Effector memory CD4-positive, alpha-beta T cell (primary cell): ENCODE results near the gene TXK.

Experiments
- DNase-seq, 3 donors: peaks; one replicate each; pipeline ENCODE4 v3.0.0-alpha.2; 2020
- H3K27ac ChIP-seq: 2 replicates; pipeline ENCODE4 v1.7.0; 2013; ENCODE audit warnings: mild to moderate bottlenecking, low read length, moderate library complexity; ENCODE audit not compliant: insufficient read depth, poor library complexity, severe bottlenecking
- H3K27me3 ChIP-seq: replicated peaks from 2 replicates; pipeline ENCODE4 v1.7.0; 2013; ENCODE audit warnings: mild to moderate bottlenecking, low read length; ENCODE audit not compliant: insufficient read depth, control insufficient read depth, poor library complexity, severe bottlenecking
- H3K36me3 ChIP-seq: 2 replicates; pipeline ENCODE4 v1.7.0; 2013; ENCODE audit warnings: mild to moderate bottlenecking, low read length, moderate library complexity; ENCODE audit not compliant: control insufficient read depth, insufficient read depth
- H3K4me1 ChIP-seq: 2 replicates; pipeline ENCODE4 v1.7.0; 2013; ENCODE audit warnings: low read length, mild to moderate bottlenecking; ENCODE audit not compliant: control insufficient read depth, insufficient read depth, poor library complexity, severe bottlenecking
- H3K4me3 ChIP-seq: 2 replicates; pipeline ENCODE4 v1.7.0; 2013; ENCODE audit warnings: low read length, low read depth, mild to moderate bottlenecking; ENCODE audit not compliant: insufficient read depth, poor library complexity, severe bottlenecking
- H3K9me3 ChIP-seq: 2 replicates; pipeline ENCODE4 v1.7.0; 2013; ENCODE audit warnings: mild to moderate bottlenecking, low read length, moderate library complexity; ENCODE audit not compliant: control insufficient read depth

The TXK gene

DNA sequence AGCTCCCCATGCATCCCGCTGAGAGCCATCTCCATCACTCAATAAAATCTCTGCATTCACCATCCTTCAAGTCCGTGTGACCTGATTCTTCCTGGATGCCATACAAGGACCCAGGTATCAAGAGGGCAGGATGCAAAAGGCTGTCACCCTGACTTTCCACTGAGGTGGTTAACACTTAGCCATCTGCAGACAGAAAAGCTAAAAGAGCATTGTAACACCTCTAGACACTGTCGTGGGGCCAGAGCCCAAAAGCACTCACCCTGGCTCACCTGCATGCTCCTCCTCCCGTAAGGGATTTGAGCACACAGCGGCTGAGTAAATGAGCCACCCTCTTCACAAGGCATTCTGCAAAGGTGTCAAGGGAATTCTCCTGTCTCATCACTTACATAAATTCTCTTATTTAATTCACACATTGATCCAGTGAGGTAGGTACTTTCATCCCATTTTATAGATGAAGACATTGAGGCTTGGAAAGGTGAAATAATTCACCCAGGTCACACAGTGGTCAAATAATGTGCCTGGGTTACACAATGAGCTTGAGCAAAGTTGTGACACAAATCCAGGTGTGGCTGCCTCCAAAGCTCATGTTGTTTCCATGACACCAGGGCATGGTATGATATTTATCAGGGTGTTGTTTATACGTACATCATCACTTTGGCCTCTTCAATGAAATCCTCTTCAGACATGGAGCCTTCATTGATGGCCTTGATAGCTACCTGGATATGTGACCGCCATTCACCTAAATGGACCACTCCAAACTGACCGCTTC lies 48.0 kb downstream of the TXK start:
- Histone ChIP-seq H3K36me3 (peaks cover 26% of the 10 kb centered on the region), H3K27me3 (no peaks in the 10 kb centered on the region), H3K4me3 (no peak overlapping the region), H3K9me3 (no peaks in the 10 kb centered on the region), H3K27ac (no peak overlapping the region), H3K4me1 (no peaks in the 10 kb centered on the region)
- no peak for DNase-seq

DNA sequence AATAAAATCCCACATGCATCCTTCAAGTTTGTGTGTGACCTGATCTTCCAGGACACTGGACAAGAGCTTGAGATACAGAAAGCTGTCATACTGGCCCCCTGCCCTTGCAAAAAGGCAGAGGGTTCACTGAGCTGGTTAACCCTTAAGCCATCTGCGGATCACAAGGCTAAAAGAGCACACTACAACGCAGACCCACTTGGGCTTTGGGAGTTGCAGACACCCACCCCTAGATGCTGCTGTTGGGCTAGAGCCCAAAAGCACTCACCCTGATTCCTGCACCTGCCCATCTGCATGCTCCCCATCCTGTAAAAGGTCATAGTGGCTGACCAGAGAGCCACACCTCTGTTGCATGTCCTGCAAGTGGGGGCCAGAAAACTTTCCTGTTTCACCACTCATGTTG lies 51.1 kb downstream of the TXK start:
- Histone ChIP-seq H3K27ac (no peak overlapping the region), H3K4me1 (no peaks in the 10 kb centered on the region), H3K27me3 (no peaks in the 10 kb centered on the region), H3K4me3 (no peak overlapping the region), H3K9me3 (no peaks in the 10 kb centered on the region), H3K36me3 (peaks cover 23% of the 10 kb centered on the region)
- no peak for DNase-seq

DNA sequence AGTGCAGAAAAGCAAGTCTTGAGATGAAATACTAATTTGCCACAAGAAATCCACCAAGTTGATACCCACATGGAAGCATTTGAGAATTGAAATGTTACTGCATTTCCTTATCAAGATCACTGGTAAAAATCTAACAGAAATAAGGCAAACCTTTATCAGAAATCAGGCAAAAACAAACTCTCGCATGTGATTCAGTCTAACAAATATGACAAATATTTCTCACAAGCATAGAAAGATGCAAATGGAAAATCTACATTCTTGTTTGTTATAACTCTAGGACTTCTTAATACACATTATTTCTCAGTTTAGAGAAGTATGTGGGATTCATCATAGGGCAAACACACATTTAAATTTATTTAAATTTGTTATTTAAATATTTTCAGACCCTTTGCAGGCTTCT lies 52.9 kb downstream of the TXK start:
- Histone ChIP-seq H3K27me3 (no peaks in the 10 kb centered on the region), H3K4me3 (no peak overlapping the region), H3K9me3 (no peaks in the 10 kb centered on the region), H3K36me3 (peaks cover 23% of the 10 kb centered on the region), H3K27ac (no peak overlapping the region), H3K4me1 (no peaks in the 10 kb centered on the region)
- no peak for DNase-seq

DNA sequence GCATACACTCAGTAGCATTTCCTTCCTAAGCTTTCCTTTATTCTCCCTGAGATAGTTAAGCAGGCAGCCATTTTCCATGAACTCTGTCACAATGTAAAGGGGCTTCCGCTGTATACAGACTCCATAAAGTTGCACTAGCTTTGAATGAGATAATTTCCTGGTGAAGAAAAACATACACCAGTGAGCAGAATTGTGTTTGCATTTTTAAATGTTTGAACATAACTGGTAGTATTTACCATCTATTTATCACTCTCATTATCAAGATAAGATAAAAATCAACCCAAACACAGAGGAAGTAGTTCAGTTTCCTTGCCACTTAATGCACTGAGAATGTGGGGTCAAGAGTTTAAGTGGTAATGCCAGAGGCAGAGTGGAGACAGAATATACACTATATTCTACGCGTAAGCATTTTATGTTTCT lies 54.1 kb downstream of the TXK start:
- Histone ChIP-seq H3K9me3 (no peaks in the 10 kb centered on the region), H3K27ac (no peak overlapping the region), H3K36me3 (peaks cover 23% of the 10 kb centered on the region), H3K4me3 (no peak overlapping the region), H3K4me1 (no peaks in the 10 kb centered on the region), H3K27me3 (no peaks in the 10 kb centered on the region)
- no peak for DNase-seq

DNA sequence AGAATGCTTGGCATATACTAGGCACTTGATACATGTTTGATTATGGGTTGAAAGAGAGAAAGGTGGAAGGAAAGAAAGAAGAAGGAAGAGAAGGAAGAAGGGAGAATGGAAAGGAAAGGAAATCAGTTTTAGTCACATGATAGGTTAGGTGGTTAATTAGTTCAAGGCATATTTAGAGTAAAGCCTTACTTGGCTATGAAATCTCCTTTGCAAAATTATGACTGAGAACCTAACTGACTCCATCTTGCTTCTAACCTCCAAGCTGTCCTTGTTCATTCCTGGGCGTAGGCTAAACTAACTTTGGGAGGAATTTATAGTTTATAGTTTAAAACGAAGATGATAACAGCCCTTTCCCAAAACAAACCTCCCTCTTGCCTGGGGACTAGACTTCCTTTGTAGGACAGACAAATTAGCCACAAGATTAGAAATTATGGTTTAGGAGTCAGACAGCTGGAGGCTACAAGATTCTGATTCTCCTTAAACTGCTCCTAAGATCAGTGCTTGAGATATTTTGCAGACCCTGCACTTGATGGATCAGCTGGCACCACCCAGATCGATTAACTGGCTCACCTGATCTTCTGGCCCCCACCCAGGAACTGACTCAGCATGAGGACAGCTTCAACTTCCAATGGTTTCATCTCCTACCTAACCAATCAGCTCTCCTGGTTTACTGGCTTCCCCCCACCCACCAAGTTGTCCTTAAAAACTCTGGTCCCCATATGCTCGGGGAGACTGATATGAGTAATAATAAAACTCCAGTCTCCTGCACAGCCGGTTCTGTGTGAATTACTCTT lies 55.0 kb downstream of the TXK start:
- H3K27ac ChIP-seq = no peak overlapping the region
- no peaks in the 10 kb centered on the region for H3K27me3 ChIP-seq
- no peak for DNase-seq
- no peak overlapping the region for H3K4me3 ChIP-seq
- H3K9me3 ChIP-seq = no peaks in the 10 kb centered on the region
- no peaks in the 10 kb centered on the region for H3K4me1 ChIP-seq
- H3K36me3 ChIP-seq = peaks cover 32% of the 10 kb centered on the region

DNA sequence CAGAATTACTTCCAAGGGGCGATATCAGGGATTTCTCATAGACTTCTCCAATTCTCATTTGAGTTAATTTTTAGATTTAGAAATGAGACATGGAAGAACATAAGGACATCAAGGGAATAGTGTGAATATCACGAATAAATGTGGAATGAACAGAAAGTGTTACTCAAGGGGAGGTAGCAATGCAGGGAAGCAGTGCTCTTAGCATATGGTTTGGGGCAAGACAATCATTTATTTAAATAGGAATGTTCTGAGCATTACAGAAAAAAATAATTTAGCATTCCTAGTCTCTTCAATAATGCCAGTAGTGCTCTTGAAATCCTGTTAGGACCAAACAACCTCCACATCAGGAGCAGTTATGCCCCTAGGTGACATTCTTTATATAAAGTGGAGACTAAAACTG lies 55.6 kb downstream of the TXK start:
- Histone ChIP-seq H3K27ac (no peak overlapping the region), H3K36me3 (peaks cover 38% of the 10 kb centered on the region), H3K4me3 (no peak overlapping the region), H3K27me3 (no peaks in the 10 kb centered on the region), H3K4me1 (no peaks in the 10 kb centered on the region), H3K9me3 (no peaks in the 10 kb centered on the region)
- no peak for DNase-seq

DNA sequence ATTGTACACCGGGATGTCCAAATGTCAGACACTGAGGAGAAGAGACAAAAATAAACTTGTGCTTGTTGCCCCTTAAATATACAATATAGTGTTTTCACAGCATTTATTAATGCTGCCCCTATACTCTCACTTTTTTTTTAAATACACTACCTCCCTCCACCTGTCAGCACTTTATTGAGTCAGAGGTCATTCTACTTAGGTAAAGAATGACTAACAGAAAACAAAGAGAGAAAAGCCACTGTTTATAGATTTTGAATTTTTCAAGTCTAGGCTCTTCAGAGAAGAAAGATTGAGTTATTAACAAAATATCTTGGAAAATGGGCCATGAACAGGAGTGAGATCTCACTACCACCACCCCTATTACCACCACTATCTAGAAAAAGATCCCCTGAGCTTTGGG lies 59.4 kb downstream of the TXK start:
- H3K27me3 ChIP-seq = no peaks in the 10 kb centered on the region
- no peaks in the 10 kb centered on the region for H3K4me1 ChIP-seq
- H3K27ac ChIP-seq = no peak overlapping the region
- no peak overlapping the region for H3K4me3 ChIP-seq
- no peaks in the 10 kb centered on the region for H3K9me3 ChIP-seq
- DNase-seq = no peak
- H3K36me3 ChIP-seq = peaks cover 57% of the 10 kb centered on the region

DNA sequence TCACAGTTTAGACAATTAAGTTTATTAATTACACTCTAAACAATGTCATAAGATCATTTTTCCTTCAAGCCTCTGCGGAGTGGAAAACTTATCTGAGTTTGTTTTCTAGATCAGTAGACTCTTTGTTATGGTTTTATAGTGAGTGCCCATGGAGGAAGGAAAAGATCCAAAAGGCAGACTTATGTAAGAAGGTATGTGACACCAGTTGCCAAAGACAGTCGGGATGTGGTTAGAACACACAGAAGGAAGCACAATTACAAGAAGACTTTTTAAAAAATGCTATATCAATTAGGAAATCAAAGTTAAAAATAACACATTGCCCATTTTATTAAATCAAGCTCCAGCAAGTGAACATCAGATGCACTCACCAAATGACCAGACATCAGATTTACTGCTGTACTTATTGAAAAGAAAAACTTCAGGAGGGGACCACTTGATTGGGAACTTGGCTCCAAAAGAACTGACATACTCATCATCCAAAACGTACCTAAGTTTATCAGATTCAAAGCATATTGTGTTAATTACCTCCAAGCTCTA lies 60.4 kb downstream of the TXK start:
- H3K36me3 ChIP-seq = peaks cover 62% of the 10 kb centered on the region
- no peaks in the 10 kb centered on the region for H3K27me3 ChIP-seq
- DNase-seq = no peak
- no peaks in the 10 kb centered on the region for H3K4me1 ChIP-seq
- no peaks in the 10 kb centered on the region for H3K9me3 ChIP-seq
- H3K27ac ChIP-seq = no peak overlapping the region
- H3K4me3 ChIP-seq = no peak overlapping the region

DNA sequence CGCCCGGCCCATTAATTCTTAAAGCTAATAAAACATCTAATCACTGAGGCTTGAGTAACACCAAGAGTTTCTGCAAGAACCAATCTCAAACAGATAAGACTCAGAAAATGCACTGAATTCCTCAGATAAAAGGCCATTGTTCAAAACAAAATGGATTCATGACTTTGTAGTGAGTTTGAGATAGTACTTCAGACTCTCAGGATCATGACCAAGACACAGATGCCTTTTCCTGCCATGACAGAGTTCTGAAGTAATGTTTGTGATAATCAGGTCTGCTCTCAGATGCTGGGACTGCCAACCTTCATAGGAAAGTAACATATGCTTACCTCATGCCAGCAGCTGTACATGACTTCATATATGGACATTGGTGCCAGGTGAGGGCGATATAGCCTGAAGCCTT lies 62.9 kb downstream of the TXK start:
- Histone ChIP-seq H3K27me3 (no peaks in the 10 kb centered on the region), H3K36me3 (peaks cover 66% of the 10 kb centered on the region), H3K27ac (no peak overlapping the region), H3K4me3 (no peak overlapping the region), H3K4me1 (no peaks in the 10 kb centered on the region), H3K9me3 (no peaks in the 10 kb centered on the region)
- no peak for DNase-seq

DNA sequence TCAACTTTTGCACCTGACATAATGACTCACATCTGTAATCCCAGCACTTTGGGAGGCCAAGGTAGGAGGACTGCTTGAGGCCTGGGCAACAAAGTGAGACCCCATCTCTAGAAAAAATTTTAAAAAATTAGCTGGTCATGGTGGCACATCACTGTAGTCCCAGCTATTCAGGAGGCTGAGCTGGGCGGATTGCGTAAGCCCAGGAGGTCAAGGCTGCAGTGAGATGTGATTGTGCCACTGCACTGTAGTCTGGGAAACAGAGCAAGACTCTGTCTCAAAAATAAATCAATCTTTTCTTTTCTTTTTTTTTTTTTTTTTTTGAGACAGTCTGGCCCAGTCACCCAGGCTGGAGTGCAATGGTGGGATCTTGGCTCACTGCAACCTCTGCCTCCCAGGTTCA lies 65.0 kb downstream of the TXK start:
- no peak overlapping the region for H3K4me3 ChIP-seq
- peaks cover 44% of the 10 kb centered on the region for H3K36me3 ChIP-seq
- H3K9me3 ChIP-seq = no peaks in the 10 kb centered on the region
- no peak overlapping the region for H3K27ac ChIP-seq
- no peak for DNase-seq
- no peaks in the 10 kb centered on the region for H3K27me3 ChIP-seq
- no peaks in the 10 kb centered on the region for H3K4me1 ChIP-seq
